Thyroid gland (tissue), 4 donors: ENCODE data around the gene SLC25A33. TPM values are rescaled to one million over a fixed set of nuclear protein-coding genes. Genes with fewer than 3 reads are reported as not detected.

Experiments
- DNase-seq, 2 donors: peaks; one replicate each; pipeline ENCODE4 v3.0.0-alpha.2; 2019
- H3K27ac ChIP-seq, 3 donors: fragments of 200-600 bp; sonication (generic); 1 replicate in 2 of 3; 2 replicates in 1 of 3; pipeline ENCODE4 v1.5.1; 2016 to 2019; ENCODE audit warnings: mild to moderate bottlenecking in 1 of 3, moderate library complexity in 1 of 3
- H3K27me3 ChIP-seq: fragments of 200-600 bp; sonication (generic); one replicate; pipeline ENCODE4 v1.5.1; 2019
- H3K36me3 ChIP-seq, 2 donors: fragments of 200-600 bp; sonication (generic); one replicate each; pipeline ENCODE4 v1.5.1; 2016 to 2019
- H3K4me1 ChIP-seq, 2 donors: fragments of 200-600 bp; sonication (generic); one replicate each; pipeline ENCODE4 v1.5.1; 2017 to 2019
- H3K4me3 ChIP-seq, 3 donors: fragments of 200-600 bp; sonication (generic); replicated peaks in 1 of 3; 1 replicate in 2 of 3; 2 replicates in 1 of 3; pipeline ENCODE4 v1.5.1; 2016; ENCODE audit warnings: mild to moderate bottlenecking in 1 of 3
- H3K9me3 ChIP-seq: fragments of 200-600 bp; sonication (generic); one replicate; pipeline ENCODE4 v1.5.1; 2017
- POLR2A ChIP-seq, 2 donors: fragments of 450-650 bp; IDR thresholded peaks; one replicate each; pipeline ENCODE4 v1.6.1; 2017; ENCODE audit warnings: antibody characterized with exemption in 2 of 2, mild to moderate bottlenecking in 2 of 2, moderate library complexity in 1 of 2
- WGBS, 2 donors: methylation state at CpG; one replicate each; pipeline ENCODE4 v1.1.5; 2017; 5-methylcytosine and 5-hydroxymethylcytosine counted together
- intact Hi-C: fragments of 100-400 bp; cut with DNase I; formaldehyde crosslinking; loops from one replicate; pipeline ENCODE4 v1.15.1; 2023
- total RNA-seq, 4 donors: library from RNA; depleted of rRNA; stranded (reverse); fragments of >200 nt; gene quantifications; one replicate each; pipeline ENCODE4 v1.2.3, GENCODE V29; 2016
- TF ChIP-seq, protein P1 (sequence below), 6 experiments: fragments of 200-600 bp in 3 of 6; fragments of 450-650 bp in 3 of 6; sonication (generic) in 3 of 6; IDR thresholded peaks; one replicate each; pipeline ENCODE4 v1.5.1; 2016 to 2019; ENCODE audit warnings: antibody characterized with exemption in 6 of 6, mild to moderate bottlenecking in 2 of 6, inconsistent platforms in 1 of 6, moderate library complexity in 1 of 6

SLC25A33 gene
- total RNA-seq, 4 donors from 2014 or later: 10.6 to 16.6 (median 14.7) TPM

DNA sequence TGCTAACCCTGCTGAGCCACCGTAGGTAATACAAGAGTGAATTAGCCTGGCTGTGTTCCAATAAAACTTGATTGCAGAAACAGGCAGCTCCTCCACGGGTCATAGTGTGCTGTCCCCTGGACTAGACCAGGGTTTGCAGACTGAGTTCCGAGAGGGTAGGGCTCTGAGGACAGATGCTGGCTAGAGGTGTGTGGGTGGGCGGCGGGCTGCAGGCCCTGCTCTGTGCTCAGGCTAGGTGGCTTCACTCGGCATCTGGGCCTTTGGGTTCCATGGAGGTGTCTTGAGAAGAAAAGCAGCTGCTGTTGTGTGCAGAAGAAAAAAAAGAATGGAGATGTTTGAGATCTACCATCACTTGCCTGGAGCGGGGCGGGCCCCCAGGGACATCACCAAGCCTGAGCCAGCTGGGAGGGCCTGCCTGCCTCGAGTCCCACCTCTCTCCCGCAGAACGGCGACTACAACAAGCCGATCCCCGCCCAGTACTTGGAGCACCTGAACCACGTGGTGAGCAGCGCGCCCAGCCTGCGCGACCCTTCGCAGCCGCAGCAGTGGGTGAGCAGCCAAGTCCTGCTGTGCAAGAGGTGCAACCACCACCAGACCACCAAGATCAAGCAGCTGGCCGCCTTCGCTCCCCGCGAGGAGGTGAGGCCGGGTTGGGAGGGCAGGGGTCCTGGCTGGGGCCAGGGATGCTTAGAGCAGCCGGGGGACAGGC lies 57.3 kb downstream of the SLC25A33 start:
- intact Hi-C loops: no loop called here
- Histone ChIP-seq H3K4me1 (peaks cover 6 to 17% of the 10 kb centered on the region in 2 donors), H3K27me3 (no peaks in the 10 kb centered on the region), H3K27ac (no peak overlapping the region), H3K9me3 (no peaks in the 10 kb centered on the region), H3K4me3 (no peak overlapping the region), H3K36me3 (peaks cover 6 to 22% of the 10 kb centered on the region in 2 donors)
- TF ChIP-seq POLR2A (IDR thresholded peaks at IDR 0.05): no peak
- TF ChIP-seq, protein P1, sequence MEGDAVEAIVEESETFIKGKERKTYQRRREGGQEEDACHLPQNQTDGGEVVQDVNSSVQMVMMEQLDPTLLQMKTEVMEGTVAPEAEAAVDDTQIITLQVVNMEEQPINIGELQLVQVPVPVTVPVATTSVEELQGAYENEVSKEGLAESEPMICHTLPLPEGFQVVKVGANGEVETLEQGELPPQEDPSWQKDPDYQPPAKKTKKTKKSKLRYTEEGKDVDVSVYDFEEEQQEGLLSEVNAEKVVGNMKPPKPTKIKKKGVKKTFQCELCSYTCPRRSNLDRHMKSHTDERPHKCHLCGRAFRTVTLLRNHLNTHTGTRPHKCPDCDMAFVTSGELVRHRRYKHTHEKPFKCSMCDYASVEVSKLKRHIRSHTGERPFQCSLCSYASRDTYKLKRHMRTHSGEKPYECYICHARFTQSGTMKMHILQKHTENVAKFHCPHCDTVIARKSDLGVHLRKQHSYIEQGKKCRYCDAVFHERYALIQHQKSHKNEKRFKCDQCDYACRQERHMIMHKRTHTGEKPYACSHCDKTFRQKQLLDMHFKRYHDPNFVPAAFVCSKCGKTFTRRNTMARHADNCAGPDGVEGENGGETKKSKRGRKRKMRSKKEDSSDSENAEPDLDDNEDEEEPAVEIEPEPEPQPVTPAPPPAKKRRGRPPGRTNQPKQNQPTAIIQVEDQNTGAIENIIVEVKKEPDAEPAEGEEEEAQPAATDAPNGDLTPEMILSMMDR (IDR thresholded peaks at IDR 0.05): no peak
- 74 to 83% methylated on average over 15 to 17 of the region's 27 CpGs for WGBS, 2 donors
- DNase-seq: peak; percentile 51 to 53

DNA sequence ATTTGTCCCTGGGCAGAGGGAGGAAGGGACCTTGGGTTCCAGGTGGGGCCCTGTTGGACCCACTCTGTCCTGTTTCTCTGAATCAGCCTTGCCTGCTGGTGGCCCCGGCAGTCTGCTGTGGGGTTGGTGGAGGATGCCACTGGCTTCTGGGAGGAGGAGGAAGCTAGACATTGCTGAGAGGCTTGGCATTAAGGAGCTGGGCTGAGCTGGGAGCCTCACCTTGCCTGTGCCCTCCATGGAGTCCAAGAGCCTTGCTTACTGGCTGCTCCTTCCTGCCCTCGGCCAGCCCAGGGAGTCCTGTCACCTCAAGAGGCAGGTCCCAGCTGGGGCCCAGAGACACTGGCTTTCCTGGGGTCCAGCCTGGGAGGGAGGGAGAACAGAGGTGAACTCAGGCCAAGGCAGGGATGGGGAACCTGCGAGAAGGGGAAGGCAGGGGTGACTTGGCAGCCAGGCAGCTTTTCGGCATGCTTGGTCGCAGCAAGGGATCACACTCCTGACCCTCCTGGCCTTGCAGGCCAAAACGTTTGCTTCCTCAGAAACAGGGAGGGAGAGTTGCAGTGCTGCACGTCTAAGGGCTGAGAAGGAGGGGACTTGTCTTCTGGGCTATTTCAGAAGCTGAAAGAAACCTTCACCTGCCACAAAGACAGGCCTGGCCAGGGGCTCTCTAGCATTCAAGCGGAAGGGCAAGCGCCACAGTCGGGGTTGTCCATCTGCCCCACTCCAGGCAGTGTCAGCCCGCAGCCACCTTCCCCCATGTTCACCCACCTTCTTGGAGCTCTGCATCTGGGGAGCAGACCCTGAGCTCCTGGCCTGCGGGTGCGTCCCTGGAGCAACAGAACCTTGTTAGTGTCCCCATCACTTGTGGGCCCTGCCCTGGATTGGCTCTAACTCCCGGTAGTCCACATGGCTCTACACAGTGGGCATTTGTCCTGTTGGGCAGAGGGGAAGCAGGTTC lies 58.4 kb downstream of the SLC25A33 start:
- no peak overlapping the region for H3K4me3 ChIP-seq
- intact Hi-C loops: no loop called here
- H3K27me3 ChIP-seq: no peaks in the 10 kb centered on the region
- 54 to 75% methylated on average over 7 to 14 of the region's 14 CpGs for WGBS, 2 donors
- no peak overlapping the region for H3K27ac ChIP-seq
- H3K36me3 ChIP-seq: peaks cover 16 to 32% of the 10 kb centered on the region in 2 donors
- DNase-seq: peak in 1 of 2 donors; percentile 14
- TF ChIP-seq, protein P1 (IDR thresholded peaks at IDR 0.05): no peak
- no peak for TF ChIP-seq POLR2A (IDR thresholded peaks at IDR 0.05)
- no peaks in the 10 kb centered on the region for H3K9me3 ChIP-seq
- H3K4me1 ChIP-seq: peaks cover 6 to 17% of the 10 kb centered on the region in 2 donors

DNA sequence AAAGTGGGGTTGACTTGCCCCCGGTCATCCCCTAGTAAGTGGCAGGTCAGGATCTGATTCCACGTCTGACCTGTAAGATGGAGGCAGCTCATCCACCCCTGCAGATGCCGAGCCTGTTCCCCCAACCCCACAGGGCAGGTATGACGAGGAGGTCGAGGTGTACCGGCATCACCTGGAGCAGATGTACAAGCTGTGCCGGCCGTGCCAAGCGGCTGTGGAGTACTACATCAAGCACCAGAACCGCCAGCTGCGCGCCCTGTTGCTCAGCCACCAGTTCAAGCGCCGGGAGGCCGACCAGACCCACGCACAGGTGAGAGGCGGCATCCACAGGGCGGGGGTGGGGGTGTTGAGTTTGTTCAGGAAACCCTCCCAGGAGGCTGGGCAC lies 59.0 kb downstream of the SLC25A33 start:
- no peak overlapping the region for H3K4me3 ChIP-seq
- H3K4me1 ChIP-seq: peaks cover under 1 to 12% of the 10 kb centered on the region in 2 donors
- WGBS, 2 donors: 92 to 93% methylated on average over 18 of the region's 18 CpGs
- H3K27ac ChIP-seq: no peak overlapping the region
- no peaks in the 10 kb centered on the region for H3K27me3 ChIP-seq
- TF ChIP-seq POLR2A (IDR thresholded peaks at IDR 0.05): no peak
- TF ChIP-seq, protein P1 (IDR thresholded peaks at IDR 0.05): no peak
- no peak for DNase-seq
- peaks cover 18 to 34% of the 10 kb centered on the region in 2 donors for H3K36me3 ChIP-seq
- no peaks in the 10 kb centered on the region for H3K9me3 ChIP-seq
- intact Hi-C loops: no loop called here

DNA sequence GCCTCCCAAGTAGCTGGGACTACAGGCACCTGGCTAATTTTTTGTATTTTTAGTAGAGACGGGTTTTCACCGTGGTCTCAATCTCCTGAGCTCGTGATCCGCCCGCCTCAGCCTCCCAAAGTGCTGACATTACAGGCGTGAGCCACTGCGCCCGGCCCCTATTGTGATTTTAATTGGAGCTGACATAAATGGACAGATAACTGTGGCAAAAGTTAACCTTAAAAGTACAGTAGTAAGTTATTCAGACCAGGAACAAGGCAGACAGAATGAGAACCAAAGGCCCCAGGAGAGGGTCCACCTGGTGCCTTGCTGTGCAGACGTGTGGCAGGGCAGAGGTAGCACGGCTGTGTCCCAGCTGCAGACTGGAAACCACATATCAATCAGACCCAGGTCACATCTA lies 60.5 kb downstream of the SLC25A33 start:
- H3K4me3 ChIP-seq: no peak overlapping the region
- peaks cover 0 to 6% of the 10 kb centered on the region in 2 donors for H3K4me1 ChIP-seq
- peaks cover 21 to 37% of the 10 kb centered on the region in 2 donors for H3K36me3 ChIP-seq
- no peak for TF ChIP-seq POLR2A (IDR thresholded peaks at IDR 0.05)
- TF ChIP-seq, protein P1 (IDR thresholded peaks at IDR 0.05): no peak
- no peak for DNase-seq
- no peaks in the 10 kb centered on the region for H3K9me3 ChIP-seq
- intact Hi-C loops: no loop called here
- no peak overlapping the region for H3K27ac ChIP-seq
- WGBS, 2 donors: 98% methylated on average over 10 of the region's 10 CpGs
- no peaks in the 10 kb centered on the region for H3K27me3 ChIP-seq
